ENCODE measurements around the gene ACOX3.

Gene ACOX3

DNA sequence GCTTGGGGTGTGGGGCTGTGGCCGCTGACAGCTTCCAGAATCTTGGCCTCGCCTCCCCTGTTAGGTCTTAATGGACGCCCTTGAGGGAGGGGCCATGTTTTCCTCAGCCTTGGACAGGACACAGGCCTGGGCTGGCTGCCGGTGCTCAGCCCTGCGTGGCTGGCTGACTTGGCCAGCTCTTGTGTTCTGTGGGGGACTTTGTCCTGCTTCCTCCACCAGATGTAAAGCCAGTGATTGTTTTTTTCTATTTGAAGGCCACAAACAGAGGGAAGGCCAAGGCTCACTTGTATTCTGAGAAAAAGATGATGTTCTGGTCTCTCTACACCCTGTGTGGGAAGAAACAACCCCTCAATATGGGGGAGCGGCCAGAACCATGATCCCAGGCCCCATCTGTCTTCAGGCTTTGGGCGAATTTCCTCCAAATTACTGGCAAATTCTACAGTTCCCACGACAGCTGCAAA lies 99.7 kb downstream of the ACOX3 start:
- DNase-seq (ENCODE audit: low read depth, low spot score) = no peak

DNA sequence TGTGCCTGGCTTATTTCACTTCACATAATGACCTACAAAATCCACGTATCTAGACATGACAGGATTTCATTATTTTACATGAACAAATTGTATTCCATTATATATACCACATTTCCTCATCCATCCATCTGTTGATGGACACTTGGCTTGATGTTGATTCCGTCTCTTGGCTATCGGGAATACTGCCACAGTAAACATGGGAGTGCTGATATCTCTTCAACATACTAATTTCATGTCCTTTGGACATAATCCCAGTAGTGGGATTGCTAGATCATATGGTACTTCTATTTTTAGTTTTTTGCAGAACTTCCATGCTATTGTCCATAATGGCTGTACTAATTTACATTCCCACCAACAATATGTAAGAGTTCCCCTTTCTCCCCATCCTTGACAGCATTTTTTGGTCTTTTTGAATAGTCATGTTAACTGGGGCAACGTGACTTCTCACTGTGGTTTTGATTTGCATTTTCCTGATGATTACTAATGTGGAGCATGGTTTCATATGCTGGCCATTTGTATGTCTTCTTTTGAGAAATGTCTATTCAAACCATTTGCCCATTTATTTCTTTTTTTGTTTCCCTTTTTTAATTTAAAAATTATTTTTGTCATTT lies 102.1 kb downstream of the ACOX3 start:
- no peak for DNase-seq (ENCODE audit: low read depth, low spot score)

DNA sequence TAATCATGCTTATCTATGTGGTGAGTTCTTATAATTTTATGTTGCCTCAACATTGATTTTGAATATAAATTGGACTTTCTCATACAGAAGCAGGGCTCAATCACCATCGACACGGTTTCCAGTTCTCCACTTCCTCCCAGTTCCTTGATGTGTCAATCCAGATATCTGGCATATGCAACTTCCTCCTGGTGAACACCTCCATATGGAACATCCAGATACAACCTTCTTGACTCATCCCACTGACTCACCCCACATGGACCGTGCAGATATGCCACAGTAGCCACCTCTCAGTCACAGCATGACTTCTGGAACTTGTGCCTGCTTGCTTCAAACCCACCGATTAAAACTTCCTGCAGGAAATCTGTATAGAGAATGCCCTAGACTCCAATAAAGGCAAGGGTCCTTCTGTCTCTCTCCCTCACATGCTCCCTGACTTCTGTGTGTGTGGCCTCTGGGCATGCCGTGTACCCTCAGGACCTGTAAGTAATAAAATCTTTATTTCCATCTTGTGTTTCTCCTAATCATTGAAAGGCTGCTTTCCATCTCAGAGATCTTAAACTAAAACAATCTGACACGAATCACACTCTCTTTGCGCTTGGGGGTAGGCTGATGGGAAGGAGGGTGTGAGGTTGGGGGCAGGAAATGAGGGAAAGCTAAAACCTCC lies 104.0 kb downstream of the ACOX3 start:
- DNase-seq (ENCODE audit: low read depth, low spot score) = no peak

DNA sequence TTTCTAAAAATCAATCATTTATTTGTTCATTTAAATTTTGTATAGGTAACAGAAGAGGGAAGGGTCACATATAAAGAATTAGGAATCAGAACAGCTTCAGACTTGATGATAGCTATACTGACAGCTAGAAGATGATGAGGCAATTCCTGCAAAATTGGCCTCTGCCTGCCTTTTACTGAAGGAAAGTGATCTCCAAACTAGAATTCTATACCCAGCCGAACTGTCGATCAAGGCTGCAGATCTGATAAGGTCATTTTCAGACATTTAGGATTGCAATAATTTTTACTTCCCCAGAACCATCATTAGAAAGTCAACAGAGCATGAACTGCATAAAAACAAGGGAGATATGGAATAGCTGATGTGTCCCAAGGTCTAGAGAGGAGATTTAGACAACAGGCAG lies 104.7 kb downstream of the ACOX3 start:
- DNase-seq (ENCODE audit: low read depth, low spot score) = no peak

GRCh38 chr4:8334786-8335460 lies 105.6 kb downstream of the ACOX3 start:
- no peak for DNase-seq (ENCODE audit: low read depth, low spot score)

GRCh38 chr4:8333726-8334460 lies 106.6 kb downstream of the ACOX3 start:
- DNase-seq (ENCODE audit: low read depth, low spot score) = no peak

DNA sequence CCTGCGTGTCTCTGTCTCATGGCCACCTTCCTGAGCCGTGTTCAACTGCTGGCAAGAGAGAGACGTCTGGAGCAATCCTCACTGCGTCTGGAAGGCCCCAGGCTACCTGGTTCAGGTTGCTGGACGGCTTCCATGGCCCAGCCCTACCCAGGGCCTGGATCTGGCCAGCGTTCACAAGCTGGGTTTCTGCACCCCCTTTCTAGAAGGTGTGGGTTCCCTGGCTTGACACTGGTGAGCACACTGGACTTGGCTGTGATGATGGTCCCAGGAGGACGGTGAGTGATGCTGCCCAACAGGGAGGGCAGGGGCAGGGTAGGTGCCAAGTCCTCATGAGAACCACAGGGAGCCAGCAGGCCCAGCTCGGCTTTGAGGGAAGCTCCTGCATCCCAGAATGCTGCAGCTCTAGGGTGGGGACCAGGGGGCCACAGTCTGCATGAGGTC lies 107.6 kb downstream of the ACOX3 start:
- no peak for DNase-seq (ENCODE audit: low read depth, low spot score)

DNA sequence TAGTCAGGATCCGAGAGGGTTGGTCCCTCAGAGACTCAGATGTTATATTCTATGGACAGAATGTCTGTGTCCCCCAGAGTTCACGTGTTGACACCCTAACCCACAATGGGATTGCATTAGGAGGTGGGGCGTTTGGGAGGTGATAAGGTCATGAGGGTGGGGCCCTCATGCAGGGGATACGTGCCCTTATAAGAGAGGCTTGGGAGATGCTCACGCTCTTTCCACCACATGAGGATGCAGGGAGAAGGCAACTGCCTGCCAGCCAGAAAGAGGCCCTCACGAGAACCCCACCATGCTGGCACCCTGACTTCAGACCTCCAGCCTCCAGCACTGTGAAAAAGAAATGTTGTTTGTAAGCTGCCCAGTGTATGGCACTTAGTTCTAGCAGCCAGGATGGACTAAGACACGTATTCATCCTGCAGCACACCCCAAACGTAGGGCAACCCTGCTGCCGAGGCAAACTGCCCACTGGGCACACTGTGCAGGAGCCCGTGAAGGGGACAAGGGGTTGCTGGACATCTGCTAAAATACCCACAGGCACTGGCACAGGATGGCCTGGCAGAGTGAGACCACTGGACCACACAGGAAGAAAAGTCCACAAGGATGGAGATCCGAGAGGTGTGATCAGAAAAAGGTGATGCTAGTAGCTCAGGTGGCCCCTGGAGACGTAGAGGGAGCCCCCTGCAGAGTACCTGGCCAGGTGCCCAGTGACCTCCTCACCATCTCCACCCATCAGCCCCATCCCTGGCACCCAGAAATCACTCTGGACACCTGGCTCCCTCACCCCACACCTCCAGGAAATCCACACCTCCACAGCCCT lies 108.3 kb downstream of the ACOX3 start:
- no peak for DNase-seq (ENCODE audit: low read depth, low spot score)

DNA sequence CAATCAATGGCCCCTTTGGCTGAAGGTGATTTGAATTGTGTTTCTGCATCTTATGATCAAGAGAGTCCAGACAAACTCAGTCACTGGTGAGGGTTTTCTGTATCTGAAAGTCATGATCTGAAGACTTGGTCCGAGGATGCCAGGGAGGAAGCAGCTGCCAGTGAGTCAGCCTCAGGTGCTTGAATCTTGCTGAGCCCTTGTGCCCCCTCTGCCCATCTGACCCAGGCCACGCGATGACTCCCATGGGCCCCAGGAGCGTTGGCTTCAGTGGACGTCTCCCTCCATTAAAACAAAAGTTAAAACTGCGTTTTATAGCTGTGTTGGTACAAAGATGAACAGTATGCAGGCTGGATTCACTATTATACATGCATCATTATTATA lies 109.0 kb downstream of the ACOX3 start:
- DNase-seq (ENCODE audit: low read depth, low spot score) = no peak

GRCh38 chr4:8330821-8331574 lies 109.5 kb downstream of the ACOX3 start:
- DNase-seq (ENCODE audit: low read depth, low spot score) = no peak

DNA sequence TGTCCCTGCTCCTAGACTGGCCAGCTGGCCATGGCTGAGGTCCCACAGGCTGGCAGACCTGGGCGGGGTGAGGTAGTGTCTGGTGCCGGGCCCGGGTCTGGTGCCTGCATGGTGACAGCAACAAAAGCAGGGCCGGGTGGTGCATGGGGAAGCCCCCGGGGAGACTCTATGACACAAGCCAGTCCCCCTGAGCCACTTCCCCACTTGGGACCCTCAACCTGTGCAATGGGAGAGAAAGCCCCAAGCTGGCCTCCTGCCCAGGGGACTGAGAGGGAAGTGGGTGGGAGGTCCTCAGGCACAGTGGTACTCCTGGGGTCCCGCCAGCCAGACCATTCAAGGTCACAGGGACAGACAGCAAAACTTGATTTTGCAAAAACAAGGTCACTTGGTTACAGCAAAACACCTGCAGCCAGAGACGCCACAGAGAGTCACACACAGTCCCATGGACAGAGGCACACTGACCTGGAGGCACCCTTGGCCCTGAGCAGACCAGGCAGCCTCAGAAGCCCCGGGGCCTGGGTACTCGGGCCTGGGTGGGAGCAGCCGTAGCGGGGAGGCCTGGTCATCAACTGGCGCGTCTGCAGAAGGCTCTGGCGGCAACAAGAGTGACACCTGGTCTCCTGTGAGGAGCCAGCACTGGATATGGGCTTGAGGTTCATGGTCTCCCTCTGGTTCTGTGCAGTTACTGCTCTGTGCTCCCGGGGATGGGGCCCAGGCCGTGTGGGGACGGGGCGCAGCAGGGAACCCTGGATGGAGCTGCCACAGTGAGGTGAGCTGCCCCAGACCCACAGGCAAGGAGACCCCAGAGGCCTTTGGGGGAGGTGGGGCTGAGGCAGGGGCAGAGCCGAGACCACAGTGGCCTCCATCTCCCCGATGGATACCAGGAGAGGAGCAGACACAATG lies 110.4 kb downstream of the ACOX3 start:
- DNase-seq (ENCODE audit: low read depth, low spot score) = no peak

DNA sequence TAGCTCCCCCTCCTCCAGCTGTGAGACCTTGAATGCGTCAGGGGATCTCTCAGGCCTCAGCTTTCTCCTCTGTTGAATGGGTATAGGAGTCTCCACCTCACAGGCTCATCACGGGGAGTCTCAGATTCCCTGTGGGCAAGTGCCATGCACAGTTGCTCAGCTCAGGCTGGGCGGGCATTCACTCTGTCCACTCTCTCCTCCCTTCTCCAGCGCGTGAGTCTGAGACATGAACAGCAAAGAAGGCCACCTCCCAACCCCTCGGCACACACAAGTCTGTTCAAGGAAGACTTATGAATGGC lies 111.0 kb downstream of the ACOX3 start:
- DNase-seq (ENCODE audit: low read depth, low spot score) = no peak

GRCh38 chr4:8328866-8329559 lies 111.5 kb downstream of the ACOX3 start:
- no peak for DNase-seq (ENCODE audit: low read depth, low spot score)

DNA sequence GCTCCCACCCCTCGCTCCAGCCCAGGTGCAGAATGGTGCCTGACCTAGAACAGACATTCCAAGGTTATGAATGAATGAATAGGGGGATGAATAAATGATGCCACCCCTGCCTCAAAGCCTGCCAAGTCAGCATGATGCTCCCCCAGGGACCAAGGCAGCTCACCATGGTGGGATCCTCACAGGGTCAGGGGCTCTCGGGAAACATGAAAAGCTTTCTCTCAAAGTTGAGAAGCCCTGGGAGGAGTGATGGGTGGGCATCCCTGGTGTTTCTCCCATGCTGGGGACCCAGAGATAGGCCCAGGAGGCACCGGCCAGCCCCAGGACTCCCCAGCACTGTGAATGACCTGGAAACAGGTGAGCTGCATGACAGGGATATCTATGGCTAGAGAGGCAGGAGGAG lies 112.1 kb downstream of the ACOX3 start:
- DNase-seq (ENCODE audit: low read depth, low spot score) = no peak

DNA sequence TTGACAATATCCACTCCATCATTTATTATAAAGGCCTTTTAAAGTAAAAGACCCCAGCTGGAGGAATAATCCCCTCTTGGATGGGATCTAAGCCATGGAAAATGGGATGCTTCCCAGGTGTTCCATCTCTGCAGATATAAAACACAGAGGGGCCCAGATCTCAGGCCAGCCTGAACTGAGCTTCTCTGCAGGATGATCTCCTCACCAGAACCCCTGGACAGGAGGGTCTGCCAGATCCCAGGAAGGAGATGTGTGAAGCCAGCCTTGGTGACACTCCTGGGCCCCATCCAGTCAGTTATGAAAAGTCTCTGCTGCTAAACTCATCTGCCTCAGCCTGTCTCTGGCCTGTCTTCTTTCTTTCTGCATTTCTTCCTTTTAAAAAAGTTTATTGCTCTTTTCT lies 114.3 kb downstream of the ACOX3 start:
- DNase-seq (ENCODE audit: low read depth, low spot score) = no peak

DNA sequence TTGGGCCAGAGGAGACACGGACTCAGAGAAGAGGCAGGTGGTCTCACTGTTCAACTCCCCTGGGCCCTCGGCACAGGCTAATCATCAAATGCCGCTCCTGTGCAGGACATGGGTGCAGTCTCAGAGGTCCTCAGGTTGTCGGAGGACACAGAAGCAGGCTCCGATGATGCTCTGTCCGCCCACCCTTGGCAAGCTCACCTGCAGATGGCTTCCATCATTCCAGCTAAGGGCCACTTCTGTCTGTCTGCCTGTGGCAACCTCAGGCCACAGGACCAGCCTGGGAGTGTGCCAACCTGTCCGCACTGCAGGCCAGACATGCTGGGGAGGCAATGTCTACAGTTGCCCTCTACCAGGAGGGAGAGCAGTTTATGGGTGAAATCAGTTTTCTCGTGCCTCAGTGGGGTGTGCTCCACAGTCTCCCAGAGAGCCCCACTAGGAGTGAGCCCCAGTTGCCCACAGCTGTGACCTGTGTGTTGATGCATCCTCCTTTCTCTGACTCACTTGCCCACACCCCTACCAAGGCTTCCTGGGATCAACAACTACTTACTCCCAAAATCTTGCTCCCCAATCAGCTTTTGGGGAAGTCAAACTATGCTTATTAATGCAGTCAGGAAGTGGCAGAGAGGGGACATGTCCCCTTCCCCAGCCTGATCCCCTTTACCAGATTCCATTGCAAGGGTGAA lies 115.1 kb downstream of the ACOX3 start:
- no peak for DNase-seq (ENCODE audit: low read depth, low spot score)

DNA sequence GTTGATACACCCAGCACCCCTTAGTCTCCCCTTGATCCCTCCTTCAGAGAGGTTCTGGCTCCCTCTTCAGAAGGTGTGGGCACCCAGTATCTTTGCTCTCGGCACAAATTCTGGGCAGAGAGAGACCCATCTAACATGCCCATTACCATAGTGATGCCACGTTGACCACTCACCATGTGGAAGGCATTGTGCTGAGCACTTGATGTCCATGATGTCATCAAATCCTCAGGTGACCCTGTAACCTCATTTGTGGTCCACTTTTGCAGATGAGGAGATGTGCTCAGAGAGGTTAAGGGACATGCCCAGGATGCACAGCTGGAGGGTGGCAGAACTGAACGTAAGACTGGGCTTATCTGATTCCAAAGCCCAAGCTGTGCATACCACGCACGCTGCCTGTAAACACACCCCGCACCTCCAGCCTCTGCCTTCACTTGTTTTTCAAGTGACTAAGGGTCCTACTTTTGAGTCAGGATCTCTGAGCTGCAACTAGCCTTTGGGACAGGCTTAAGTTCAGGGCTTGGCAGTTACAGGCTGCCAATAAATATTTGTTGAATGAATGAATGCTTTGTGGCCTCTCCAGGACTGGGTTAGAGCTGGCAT lies 115.8 kb downstream of the ACOX3 start:
- DNase-seq (ENCODE audit: low read depth, low spot score) = no peak

DNA sequence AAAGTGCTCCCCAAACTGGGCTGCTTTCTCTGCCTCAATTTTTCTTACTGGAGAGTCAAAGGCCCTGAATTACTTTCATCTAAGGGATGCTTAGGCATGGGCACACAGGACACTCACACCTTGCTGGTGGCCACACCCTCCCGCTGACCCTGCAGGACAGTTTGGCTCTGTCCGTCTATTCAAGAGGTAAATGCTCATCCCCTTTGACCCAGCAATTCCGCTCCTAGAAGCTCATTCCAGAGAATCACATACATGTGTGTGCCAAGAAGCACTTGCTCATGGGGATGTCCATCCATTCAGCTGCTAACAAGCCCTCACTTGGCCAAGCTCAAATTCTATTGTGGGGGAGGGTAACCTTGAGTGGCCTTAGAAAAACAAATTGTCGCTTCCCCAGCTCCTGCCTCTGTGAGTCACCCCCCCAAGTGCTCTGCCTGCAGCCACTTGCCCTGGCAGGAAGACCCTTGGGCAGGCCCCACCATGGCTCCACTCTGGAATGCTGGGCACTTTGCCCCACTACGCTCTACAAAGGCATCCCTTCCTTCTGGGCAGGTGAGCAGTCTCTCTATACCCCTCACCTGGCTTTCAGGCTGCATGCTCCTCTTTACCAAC lies 116.5 kb downstream of the ACOX3 start:
- DNase-seq (ENCODE audit: low read depth, low spot score) = no peak
